Sigmoid colon (tissue), 4 donors: ENCODE data around the gene GRAMD1A.

Experiments used
- CTCF ChIP-seq, 4 experiments: fragments of 450-650 bp in 3 of 4; fragments of 200-600 bp in 1 of 4; IDR thresholded peaks; one replicate each; pipeline ENCODE4 v1.5.1; 2016 to 2019; ENCODE audit warnings: antibody characterized with exemption in 4 of 4, mild to moderate bottlenecking in 3 of 4, moderate library complexity in 2 of 4
- EP300 ChIP-seq, 4 donors: sonication (generic); formaldehyde crosslinking; IDR thresholded peaks; one replicate each; pipeline ENCODE4 v1.6.1; 2017; ENCODE audit warnings: antibody characterized with exemption in 4 of 4
- POLR2A ChIP-seq, 2 donors: fragments of 450-650 bp; IDR thresholded peaks; one replicate each; pipeline ENCODE4 v1.6.1; 2016; ENCODE audit warnings: antibody characterized with exemption in 2 of 2, mild to moderate bottlenecking in 2 of 2, moderate library complexity in 2 of 2

DNA sequence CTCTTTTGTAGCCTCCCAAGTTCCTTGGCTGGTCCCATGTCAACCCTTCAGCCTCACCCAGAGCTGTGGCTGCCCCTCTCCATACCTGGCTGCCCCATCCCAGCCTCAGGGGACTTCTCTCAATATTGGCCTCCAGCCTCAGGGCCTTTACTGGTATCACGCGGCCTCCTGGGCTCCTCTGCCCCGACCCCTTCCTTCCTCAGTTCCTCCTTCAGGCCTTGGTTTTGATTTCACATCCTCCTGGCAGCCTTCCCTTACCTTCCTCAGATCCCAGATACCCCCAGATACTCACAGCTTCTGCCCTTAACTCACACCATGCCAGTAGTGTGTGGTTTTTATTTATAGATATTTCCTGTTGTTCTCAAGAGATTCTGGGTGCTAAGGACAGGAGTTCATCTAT, 17.4 kb downstream of the GRAMD1A start:
- no peak for TF ChIP-seq CTCF (IDR thresholded peaks at IDR 0.05)
- TF ChIP-seq POLR2A (IDR thresholded peaks at IDR 0.05), result no peak
- TF ChIP-seq EP300 (IDR thresholded peaks at IDR 0.05), result no peak
